ENCODE results near the gene HSBP1L1.

DNA sequence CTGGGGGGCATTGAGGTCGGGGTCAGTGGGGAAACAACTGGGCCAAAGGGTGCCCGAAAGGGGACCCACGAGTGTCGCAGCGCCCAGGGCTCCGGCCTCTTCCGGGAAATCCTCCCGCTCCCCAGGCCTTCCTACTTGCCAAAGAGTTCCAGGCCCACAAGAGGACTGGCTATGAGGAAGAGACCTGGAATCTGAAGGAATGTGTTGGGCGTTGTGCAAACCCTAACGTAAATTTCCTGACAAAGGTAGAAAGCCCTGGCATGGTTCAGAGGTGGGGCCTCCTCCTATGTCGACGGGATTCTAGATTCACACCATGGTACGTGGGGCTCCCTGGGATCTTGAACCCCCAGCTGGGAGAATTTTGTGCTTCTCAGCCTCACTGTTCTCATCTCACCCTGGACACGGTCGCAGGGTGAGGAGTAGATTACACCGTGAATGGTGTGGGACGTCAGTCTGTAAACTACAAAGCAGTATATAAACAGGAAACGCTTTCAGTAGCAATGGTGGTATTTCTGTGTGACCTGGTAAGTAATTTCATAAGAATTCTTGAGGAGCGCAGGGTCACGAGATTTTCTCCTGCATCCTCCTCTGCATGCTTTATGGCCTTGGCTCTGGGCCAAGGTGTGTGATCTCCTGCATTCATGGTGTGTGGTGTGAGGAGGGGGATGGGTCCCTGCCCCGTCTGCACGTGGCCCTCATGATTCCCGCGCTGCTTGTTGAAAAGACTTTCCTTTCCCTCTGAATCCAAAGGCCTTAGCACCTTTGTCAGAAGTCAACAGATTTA lies 868 bp downstream of the HSBP1L1 start:
- TF ChIP-seq, protein P1, sequence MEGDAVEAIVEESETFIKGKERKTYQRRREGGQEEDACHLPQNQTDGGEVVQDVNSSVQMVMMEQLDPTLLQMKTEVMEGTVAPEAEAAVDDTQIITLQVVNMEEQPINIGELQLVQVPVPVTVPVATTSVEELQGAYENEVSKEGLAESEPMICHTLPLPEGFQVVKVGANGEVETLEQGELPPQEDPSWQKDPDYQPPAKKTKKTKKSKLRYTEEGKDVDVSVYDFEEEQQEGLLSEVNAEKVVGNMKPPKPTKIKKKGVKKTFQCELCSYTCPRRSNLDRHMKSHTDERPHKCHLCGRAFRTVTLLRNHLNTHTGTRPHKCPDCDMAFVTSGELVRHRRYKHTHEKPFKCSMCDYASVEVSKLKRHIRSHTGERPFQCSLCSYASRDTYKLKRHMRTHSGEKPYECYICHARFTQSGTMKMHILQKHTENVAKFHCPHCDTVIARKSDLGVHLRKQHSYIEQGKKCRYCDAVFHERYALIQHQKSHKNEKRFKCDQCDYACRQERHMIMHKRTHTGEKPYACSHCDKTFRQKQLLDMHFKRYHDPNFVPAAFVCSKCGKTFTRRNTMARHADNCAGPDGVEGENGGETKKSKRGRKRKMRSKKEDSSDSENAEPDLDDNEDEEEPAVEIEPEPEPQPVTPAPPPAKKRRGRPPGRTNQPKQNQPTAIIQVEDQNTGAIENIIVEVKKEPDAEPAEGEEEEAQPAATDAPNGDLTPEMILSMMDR (IDR thresholded peaks at IDR 0.05), result no peak
- no peak for TF ChIP-seq POLR2A (IDR thresholded peaks at IDR 0.05)
